Panc1 (cell line): ENCODE results near the gene ZNF202.

Source experiments
- CTCF ChIP-seq: fragments of 450-650 bp; IDR thresholded peaks from 2 replicates; pipeline ENCODE4 v1.5.1; 2017; ENCODE audit warnings: mild to moderate bottlenecking
- POLR2AphosphoS5 ChIP-seq: IDR thresholded peaks from 2 replicates; pipeline ENCODE4 v1.6.1; 2012; ENCODE audit warnings: mild to moderate bottlenecking, low read depth, low read length, moderate library complexity
- REST ChIP-seq, 2 experiments: IDR thresholded peaks; 2 replicates each; pipeline ENCODE4 v1.6.1; 2011 to 2012; ENCODE audit warnings: low read depth in 2 of 2, control low read depth in 1 of 2, low read length in 1 of 2, mild to moderate bottlenecking in 1 of 2, moderate library complexity in 1 of 2; ENCODE audit not compliant: insufficient read depth in 1 of 2
- SIN3A ChIP-seq: IDR thresholded peaks from 2 replicates; pipeline ENCODE4 v1.6.1; 2012; ENCODE audit warnings: low read depth, mild to moderate bottlenecking, low read length, moderate library complexity, borderline replicate concordance; ENCODE audit not compliant: insufficient read depth

- no peak for TF ChIP-seq CTCF
- no peak for TF ChIP-seq REST (IDR thresholded peaks at IDR 0.05; ENCODE audit: insufficient read depth in 1 of 2, low read depth in 2 of 2, low read length in 1 of 2)
- TF ChIP-seq SIN3A = no peak
- TF ChIP-seq POLR2AphosphoS5 = no peak
These were observed 60.4 kb downstream of the ZNF202 start for GRCh38 chr11:123681030-123681429.
